Activated CD8-positive, alpha-beta memory T cell treated with anti-CD3 and anti-CD28 coated beads for 36 hours (primary cell): ENCODE results near the gene ATG2A. TPM values are rescaled to one million over a fixed set of nuclear protein-coding genes. Genes with fewer than 3 reads are reported as not detected.

ENCODE experiments used
- CTCF ChIA-PET: fragments of 350-600 bp; sonication (Branson Sonifier 250); formaldehyde crosslinking; loops from one replicate; lab custom pipeline; 2021; ENCODE audit warnings: antibody characterized with exemption; lab: Charles Lee
- POLR2A ChIA-PET: fragments of 350-600 bp; sonication (Branson Sonifier 250); formaldehyde crosslinking; loops from one replicate; lab custom pipeline; 2021; ENCODE audit warnings: antibody characterized with exemption; lab: Charles Lee
- total RNA-seq, 2 experiments: library from RNA; stranded (reverse); gene quantifications; one replicate each; pipeline ENCODE4 v1.2.3, GENCODE V29; 2021

Gene ATG2A
- total RNA-seq, 2 experiments from 2014 or later, result 21.7 to 22.6 TPM

DNA sequence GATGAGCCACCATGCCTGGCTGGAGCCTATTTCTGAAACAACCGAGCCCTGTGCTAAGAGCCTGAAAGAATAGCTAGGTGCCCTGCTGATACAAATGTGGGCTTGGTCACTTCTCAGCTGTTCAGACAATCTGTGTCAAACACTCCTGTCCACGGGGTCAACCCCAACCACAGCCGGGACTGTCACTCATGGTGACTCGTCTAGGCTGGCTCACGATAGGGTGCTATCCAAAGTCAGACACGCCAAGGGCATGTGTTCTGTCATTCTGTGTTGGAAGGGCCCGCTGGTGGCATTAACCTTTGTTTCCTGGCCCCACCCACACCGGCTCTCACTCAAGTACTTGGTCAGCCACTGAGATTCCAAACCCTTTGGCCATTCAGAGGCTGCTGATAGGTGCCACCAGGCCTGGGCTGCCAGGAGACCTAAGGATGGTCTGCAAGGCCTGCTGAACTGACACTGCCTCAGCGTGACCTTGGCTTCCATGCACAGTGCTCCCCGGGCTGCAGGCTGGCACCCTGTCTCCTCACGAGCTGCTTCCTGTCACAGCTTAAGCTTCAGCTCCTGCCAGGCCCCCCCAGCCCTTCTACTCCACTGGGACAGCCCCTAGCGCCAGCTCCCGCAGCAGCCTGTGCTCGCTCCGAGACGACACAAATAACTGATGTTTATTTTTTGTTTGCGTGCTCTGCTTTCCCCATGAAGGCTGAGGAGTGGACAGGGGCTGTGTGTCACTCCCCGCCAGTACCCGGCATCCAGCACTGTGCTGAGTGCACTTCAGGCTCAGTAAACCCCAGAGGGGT is 58.3 kb downstream of the ATG2A start:
- ChIA-PET POLR2A (interaction anchor here (0.6 to 10.0 kb wide), 9 partner anchors 8 to 263 kb away, joined by 3 to 161 read pairs (median 5); partner anchors contain the start of genes EHD1, FAU, MRPL49 and SF1), CTCF (interaction anchor here (3.8 to 27.3 kb wide), 5 partner anchors 5 to 34 kb away, joined by 33 to 475 read pairs (median 123); partner anchors contain the start of genes CDC42BPG and EHD1)

DNA sequence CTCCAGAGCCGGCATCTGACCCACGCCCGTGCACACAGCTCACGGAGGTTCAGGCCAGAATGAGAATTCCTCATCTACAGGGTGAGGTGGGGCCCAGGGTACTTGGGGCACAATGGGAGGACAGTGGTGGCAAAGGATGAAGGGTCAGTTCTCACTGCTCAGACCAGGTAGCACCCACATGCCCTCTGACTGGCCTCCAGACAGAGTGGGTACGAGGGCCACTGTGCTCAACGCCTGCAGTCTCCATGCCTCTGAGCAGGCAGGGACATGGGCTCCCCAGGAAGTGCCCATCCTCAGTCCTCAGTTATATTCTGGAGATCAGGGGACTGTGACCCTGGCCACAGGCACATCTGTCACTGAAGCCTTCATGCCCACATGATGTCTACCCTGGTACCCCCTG is 59.5 kb downstream of the ATG2A start:
- CTCF ChIA-PET, result interaction anchor here (0.6 to 27.3 kb wide), 5 partner anchors 7 to 72 kb away, joined by 3 to 475 read pairs (median 123); partner anchors contain the start of genes CDC42BPG and EHD1

DNA sequence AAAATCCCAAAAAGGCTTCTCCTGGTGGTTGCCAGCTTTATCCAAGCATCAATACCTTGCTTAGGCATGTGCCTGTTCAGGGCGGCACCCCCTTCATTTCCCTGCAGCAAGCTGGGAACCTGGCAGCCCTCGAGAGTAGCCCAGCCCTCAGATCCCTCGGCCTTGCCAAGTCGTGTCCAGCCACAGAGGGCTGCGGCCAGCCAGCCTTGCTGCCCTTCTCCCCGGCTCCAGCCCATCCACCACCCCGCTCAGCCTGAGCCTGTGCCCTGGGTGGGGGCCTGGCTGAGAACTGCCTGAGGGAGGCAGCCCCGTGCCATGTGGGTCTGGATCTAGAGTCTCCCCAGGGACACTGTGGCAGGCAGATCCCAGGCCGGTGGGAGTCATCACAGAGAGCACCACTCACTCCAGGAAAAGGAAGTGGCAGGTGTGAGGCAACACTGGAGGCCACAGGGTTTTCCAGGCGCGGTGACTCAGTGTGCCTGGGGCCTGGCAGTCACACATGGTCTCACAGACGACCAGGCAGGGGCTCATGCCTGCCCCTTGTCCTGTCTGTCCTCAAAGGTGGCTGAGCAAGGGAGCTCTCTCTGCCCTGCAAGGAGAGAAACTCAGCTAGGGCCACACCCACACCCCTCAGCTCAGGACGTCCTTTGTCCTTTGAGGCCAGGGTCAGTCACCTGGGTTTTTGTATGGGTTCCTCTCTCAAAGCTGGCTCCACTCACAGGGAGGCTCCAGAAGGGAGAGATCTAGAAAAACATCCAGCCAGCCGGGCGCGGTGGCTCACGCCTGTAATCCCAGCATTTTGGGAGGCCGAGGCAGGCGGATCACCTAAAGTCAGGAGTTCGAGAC is 60.4 kb downstream of the ATG2A start:
- POLR2A ChIA-PET, result interaction anchor here (1.5 kb wide), 1 partner anchor 8 kb away, joined by 5 read pairs; no protein-coding TSS in a partner anchor
- CTCF ChIA-PET, result interaction anchor here (7.9 to 27.3 kb wide), 4 partner anchors 8 to 36 kb away, joined by 89 to 475 read pairs (median 247); partner anchors contain the start of genes CDC42BPG and EHD1

More for the DNA sequence above, 59.5 kb downstream of the ATG2A start:
- POLR2A ChIA-PET, result interaction anchor here (0.6 to 10.0 kb wide), 2 partner anchors 19 to 80 kb away, joined by 3 to 161 read pairs; partner anchors contain the start of gene EHD1

DNA sequence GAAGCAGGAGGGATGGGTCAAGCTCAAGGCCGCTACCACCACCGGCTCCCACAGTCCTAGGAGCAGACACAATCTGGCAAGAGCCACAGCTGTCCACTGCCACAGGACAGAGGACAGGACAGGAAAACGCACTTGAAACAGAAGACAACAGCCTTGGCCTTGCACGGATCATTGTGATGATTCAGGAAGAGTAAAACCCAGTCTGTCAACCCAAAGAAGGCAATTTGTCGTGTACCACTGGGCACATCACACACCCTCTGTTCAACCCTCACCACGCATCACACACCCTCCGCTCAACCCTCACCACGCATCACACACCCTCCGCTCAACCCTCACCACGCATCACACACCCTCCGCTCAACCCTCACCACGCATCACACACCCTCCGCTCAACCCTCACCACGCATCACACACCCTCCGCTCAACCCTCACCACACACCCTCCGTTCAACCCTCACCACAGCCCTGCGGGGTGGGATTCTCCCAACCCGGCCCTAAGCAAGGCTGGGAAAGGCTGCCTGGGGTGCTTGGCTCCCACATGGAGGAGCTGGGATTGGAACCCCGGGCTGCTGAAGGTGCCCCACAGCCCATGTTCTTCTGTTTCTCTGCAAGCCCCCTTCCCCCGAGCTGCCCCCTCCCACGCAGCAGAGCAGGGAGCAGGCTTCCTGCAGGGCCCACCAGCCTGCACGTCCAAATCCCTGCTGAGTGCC is 61.3 kb downstream of the ATG2A start:
- POLR2A ChIA-PET, result interaction anchor here (1.1 to 1.5 kb wide), 3 partner anchors 8 to 13 kb away, joined by 5 to 7 read pairs (median 5); no protein-coding TSS in a partner anchor

DNA sequence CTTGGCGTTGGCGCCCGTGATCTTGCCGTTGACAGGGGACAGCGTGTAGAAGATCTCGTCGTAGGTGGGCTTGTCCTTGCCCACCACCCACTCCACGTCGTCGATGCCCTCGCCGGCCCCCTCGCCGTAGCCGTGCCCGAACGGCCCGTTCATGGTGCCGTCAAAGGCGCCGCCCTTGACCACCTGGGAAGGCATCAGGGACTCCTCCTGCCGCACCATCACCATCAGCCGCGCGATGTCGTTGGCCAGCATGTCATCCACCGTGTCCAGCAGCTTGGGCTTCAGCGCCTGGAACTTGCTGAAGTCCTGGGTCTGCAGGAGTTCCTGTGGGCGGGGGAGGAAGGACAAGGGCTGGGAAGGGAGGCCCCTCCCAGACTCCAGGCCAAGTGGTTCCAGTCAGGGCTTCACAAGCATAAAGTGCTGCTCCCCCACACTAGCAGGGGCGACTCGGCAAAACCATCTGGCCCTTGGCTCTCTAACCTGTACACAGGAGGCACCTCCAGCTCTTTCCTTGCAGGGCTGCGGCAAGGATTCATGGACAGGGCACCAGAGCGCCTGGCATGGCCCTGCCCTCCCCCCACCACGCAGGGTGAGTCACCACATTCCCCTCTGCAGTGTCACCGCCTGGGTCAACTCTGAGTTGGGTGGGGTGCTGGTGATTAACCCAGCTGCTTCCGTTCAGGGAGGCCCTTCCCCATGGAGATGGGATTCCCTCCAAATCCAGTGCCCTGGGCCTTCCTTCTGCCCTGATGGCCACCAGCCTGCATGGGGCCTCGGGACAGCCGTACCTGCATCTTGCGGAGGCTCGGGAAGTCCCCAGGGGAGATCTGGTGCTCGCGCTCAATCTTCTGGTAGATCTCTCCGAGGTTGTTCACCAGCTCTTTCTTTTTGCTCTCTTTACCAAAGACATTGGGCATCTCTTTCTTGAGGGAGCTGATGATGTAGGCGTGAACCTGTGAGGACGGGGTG is 62.2 kb downstream of the ATG2A start:
- ChIA-PET CTCF (interaction anchor here (1.9 to 27.3 kb wide), 5 partner anchors 8 to 38 kb away, joined by 7 to 475 read pairs (median 123); partner anchors contain the start of genes CDC42BPG and EHD1), POLR2A (interaction anchor here (0.9 to 1.5 kb wide), 4 partner anchors 9 to 23 kb away, joined by 3 to 7 read pairs (median 5); partner anchors contain the start of gene EHD1)

More for the DNA sequence above, 61.3 kb downstream of the ATG2A start:
- CTCF ChIA-PET, result interaction anchor here (7.9 to 27.3 kb wide), 4 partner anchors 9 to 37 kb away, joined by 89 to 475 read pairs (median 247); partner anchors contain the start of genes CDC42BPG and EHD1

DNA sequence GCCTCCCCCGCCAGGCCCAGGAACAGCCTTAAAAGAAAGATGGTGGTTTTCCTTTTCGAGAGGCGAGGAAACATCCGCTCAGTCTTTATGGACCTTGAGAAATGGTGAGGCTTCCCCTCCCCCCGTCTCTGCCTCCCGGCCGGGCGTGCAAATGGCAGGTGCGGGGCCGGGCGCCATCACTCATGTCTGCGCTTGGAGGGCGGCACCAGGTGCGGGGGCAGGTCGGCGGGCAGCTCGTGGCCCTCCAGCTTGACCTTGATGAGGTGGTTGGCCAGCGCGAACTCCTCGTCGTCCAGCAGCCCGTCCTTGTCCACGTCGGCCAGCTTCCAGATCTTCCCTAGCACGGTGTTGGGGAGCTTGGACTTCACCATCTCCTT is 62.9 kb downstream of the ATG2A start:
- POLR2A ChIA-PET, result interaction anchor here (1.2 to 1.5 kb wide), 3 partner anchors 12 to 24 kb away, joined by 6 to 7 read pairs (median 7); partner anchors contain the start of gene EHD1
- CTCF ChIA-PET, result interaction anchor here (1.9 to 27.3 kb wide), 4 partner anchors 9 to 39 kb away, joined by 7 to 475 read pairs (median 230); partner anchors contain the start of genes CDC42BPG and EHD1

DNA sequence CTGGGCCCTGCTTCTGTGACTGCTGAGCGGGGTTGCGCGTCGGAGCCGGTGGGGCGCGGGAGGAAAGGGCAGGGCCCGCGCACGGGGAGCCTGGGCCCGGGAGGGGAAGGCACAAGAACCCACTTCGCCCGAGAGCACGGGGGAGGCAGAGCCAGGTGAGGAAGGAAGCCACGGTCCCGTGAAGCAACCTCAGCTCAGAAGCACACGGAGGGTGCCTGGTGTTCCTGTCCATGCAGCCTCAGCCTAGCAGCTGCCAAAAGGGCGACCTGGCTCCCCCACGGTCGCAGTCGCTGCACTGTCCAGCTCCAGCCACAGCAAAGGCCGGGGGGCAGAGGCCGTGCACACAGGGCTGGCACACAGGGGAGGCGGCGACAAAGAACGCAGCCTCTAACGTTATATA is 63.3 kb downstream of the ATG2A start:
- ChIA-PET POLR2A (interaction anchor here (0.9 to 1.8 kb wide), 6 partner anchors 8 to 31 kb away, joined by 3 to 7 read pairs (median 6); partner anchors contain the start of gene EHD1), CTCF (interaction anchor here (1.3 to 27.3 kb wide), 5 partner anchors 9 to 259 kb away, joined by 4 to 475 read pairs (median 89); partner anchors contain the start of genes CDC42BPG and EHD1)

DNA sequence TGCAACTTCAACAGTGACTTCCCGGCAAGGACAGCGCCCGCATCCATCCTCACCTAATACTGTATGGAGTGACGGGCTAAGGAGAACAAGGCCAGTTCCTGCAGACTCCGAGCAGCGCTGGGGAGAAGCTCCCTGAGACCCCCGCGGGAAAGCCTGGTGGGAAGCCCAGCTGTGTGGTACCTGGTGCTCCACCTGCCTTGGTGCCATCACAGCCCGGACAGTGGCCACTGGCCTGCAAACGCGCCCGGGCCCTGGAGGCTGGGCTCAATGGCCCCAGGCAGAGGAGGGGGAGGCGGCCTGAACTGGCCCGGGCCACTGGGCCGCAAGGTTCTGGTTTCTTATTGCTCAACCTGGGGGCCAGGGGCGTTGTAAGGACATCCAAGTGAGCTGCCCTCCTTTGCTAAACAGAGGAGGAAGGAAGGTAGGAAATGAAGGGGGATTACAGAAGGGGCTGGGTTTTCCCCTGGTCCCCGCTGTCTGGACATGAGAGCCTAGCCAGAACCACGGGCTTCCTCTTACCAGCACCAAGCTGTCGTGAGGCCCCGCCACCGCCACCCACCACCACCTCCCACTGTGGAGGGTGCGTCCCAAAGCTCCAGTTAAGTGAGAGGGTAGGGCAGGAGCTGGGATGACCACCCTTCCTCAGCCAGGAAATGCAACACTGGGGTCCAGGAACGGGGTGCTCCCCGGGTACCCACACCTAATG is 64.1 kb downstream of the ATG2A start:
- POLR2A ChIA-PET, result interaction anchor here (0.9 to 1.8 kb wide), 6 partner anchors 8 to 32 kb away, joined by 3 to 7 read pairs (median 6); partner anchors contain the start of gene EHD1

DNA sequence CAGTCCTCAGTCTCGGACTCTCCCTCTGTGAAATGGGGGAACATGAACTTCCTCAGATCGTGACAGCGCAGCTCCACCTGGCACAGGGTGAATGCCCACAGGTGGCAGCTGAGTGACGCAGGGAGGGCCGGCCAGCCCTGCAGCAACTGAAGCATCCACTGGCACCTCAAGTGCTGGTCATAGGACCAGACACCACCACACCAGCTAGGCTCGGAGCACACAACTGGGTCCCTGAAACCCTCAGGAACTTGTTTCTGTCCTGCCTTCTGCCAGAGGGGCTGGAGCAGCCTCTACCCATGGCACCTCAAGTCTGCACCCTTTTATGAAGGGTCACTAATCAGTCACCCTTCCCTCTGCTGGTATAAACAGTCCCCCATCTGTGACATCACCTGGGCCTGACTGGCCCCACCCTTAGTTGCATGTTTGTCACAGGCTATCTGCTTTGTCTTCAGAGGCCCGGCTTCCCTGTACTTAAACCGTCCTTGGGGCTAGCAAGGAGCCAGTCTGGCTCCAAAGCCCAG is 65.1 kb downstream of the ATG2A start:
- CTCF ChIA-PET, result interaction anchor here (2.0 to 27.3 kb wide), 4 partner anchors 13 to 162 kb away, joined by 5 to 475 read pairs (median 230); partner anchors contain the start of genes ARL2 and EHD1
- POLR2A ChIA-PET, result interaction anchor here (0.6 to 1.8 kb wide), 6 partner anchors 8 to 42 kb away, joined by 3 to 6 read pairs (median 4); no protein-coding TSS in a partner anchor

More for the DNA sequence above, 64.1 kb downstream of the ATG2A start:
- CTCF ChIA-PET, result interaction anchor here (1.3 to 27.3 kb wide), 5 partner anchors 8 to 260 kb away, joined by 4 to 475 read pairs (median 89); partner anchors contain the start of genes CDC42BPG and EHD1

DNA sequence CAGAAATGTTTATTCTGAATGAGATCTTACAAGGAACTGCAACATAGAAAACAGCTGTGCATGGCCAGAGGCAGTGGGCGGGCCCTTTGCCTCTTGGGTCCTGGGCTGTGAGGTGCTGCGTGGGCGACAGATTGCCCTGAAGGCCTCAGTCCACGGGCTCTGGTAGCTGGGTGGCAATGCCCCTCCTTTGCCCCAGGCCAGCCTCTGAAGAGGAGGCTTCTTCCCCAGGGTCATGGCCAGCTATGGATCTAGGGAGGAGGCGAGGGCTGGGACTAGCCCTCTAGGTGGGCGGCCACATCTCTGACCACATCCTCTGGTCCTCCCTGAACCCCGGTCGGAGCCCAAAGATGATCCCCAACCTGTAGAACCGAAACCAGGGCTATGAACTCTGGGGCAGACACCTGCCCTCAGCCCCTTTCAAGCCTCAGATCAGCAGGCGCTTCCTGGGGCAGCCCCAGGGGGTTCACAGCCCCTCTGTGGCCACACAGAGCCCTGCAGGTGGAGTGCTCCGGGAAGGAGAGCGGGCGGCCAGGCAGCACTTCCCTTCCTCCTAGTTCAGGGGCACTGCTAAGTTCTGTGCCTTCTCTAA is 65.9 kb downstream of the ATG2A start:
- ChIA-PET CTCF (interaction anchor here (2.0 to 27.3 kb wide), 4 partner anchors 14 to 163 kb away, joined by 5 to 475 read pairs (median 230); partner anchors contain the start of genes ARL2 and EHD1), POLR2A (interaction anchor here (0.6 to 4.4 kb wide), 8 partner anchors 9 to 43 kb away, joined by 3 to 20 read pairs (median 4); partner anchors contain the start of gene EHD1)

DNA sequence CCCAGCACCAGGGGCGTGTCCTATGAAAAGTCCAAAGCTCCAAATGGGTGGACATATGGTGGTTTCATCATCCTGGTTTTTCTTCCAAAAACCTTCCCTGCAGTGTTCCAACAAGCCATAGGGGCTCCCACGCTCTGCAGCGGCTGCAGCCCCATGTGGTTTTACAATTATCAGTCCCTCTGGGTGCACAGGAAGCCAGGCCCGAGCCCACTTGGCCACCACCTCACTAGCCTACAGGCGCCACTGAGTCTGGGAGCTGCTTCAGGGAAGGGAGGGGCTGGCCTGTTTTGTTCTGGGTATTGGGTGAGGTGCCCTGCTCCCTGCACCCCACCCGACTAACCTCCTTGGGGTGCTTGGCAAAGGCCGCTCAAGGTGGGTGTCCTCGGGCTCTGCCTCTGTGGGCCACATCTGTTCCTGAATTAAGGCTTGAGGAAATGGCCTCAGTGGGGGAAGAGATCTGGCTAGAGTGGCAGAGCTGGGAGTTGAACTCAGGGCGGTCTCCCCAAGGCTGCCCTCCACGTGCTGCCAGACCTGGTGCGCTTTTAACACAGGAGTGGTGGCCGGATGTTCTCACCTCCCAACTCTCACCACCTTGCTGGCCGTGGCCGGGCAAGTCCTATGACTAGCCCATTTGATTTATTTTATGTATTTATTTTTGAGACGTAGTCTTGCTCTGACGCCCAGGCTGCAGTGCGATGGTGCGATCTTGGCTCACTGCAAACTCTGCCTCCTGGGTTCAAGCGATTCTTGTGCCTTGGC is 67.2 kb downstream of the ATG2A start:
- CTCF ChIA-PET, result interaction anchor here (0.7 to 27.3 kb wide), 11 partner anchors 10 to 262 kb away, joined by 3 to 475 read pairs (median 28); partner anchors contain the start of genes ARL2 and EHD1

DNA sequence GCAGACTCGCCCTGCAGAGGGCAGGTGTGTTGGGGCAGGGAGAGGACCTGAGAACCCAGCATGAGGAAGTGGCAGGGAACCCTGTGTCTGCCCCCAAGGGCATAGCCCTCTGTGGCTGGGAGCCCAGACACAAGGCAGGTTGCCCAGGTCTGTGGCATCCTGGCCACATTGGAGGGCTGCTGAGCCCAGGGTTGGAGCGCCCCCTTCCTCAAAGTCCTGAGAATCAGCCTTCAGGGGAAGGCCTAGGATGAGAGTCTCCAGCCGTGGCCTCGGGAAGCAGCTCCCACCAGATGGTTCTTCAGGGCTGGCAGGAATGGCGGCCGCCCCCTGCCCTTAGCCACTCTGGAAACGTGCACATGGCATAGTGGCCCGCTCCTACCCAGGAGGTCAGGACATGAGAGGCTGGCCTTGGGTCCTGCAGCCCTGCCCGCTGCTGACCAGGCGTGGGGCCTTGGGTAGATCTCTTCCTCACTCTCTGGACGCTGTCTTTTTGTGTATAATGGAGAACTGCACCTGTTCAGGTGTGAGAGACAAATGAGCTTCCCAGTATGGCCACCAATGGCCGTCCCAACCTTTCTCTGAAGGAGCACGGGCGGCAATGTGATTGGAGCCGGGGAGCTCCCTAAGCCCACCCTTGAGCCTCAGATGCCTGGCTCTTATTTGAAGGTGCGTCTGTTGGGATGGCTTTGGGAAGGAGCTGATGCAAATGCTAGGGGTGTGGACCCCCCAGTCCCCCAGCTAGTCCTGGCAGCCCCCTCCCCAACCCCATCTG is 68.0 kb downstream of the ATG2A start:
- POLR2A ChIA-PET, result interaction anchor here (0.6 to 4.4 kb wide), 6 partner anchors 10 to 51 kb away, joined by 3 to 20 read pairs (median 4); partner anchors contain the start of gene EHD1

More for the DNA sequence above, 67.2 kb downstream of the ATG2A start:
- POLR2A ChIA-PET, result interaction anchor here (0.6 to 4.4 kb wide), 4 partner anchors 10 to 29 kb away, joined by 4 to 20 read pairs (median 4); partner anchors contain the start of gene EHD1

More for the DNA sequence above, 68.0 kb downstream of the ATG2A start:
- CTCF ChIA-PET, result interaction anchor here (0.7 to 27.3 kb wide), 9 partner anchors 9 to 263 kb away, joined by 3 to 475 read pairs (median 28); partner anchors contain the start of genes ARL2 and EHD1
